GM18517 (cell line): Measurements from ENCODE around the gene FAM234A.
"Not testable (repeated sequence)": the region's sequence is repeated elsewhere in the genome, so short reads cannot be mapped to it uniquely, and the experiment has no call there.

Experiments
- ATAC-seq: cut with Tn5 transposase; IDR thresholded peaks from one replicate; pipeline ENCODE4 v1.9.1; 2021; ENCODE audit warnings: mild to moderate bottlenecking, moderate library complexity; ENCODE audit not compliant: unreplicated experiment

The FAM234A gene, protein sequence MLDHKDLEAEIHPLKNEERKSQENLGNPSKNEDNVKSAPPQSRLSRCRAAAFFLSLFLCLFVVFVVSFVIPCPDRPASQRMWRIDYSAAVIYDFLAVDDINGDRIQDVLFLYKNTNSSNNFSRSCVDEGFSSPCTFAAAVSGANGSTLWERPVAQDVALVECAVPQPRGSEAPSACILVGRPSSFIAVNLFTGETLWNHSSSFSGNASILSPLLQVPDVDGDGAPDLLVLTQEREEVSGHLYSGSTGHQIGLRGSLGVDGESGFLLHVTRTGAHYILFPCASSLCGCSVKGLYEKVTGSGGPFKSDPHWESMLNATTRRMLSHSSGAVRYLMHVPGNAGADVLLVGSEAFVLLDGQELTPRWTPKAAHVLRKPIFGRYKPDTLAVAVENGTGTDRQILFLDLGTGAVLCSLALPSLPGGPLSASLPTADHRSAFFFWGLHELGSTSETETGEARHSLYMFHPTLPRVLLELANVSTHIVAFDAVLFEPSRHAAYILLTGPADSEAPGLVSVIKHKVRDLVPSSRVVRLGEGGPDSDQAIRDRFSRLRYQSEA

DNA sequence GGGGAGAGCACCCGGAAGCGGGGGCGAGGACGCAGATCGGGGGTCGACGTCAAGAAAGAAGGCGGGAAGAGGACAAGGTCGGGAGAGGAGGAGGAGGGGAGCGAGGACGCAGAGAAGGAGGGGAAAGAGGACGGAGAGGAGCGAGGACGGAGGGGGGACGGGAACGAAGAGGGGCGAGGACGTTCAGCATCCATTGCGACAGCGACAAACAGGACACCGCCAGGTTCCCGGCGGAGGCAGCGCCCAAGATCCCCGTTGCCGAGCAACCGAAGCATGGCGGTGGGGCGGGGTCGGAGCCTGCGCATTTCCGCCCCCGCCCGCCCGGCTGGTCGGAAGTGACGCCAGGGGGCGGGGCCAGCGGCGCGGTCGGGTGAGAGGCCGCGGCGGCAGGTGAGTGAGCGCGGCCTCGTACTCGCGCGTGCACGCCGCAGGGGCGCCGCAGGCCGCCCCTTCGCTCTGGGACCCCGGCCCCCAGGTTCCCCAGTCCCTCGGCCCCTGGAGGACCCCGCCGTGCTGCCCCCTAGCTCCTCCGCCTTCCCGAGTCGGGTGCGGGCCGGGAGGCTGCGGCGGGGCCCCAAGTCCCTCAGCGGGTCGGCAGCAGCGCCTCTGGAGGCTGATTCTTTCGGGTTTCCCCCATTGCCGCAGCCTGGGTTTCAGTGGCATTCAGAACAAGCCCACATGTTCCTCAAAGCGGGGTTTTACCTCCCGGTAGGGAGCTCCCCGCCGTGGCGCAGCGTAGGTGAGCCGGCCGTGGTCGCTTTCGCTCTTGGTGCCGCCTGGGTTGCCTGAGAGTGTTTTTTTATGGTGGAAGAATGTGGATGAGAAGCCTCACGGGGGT, at the start of gene FAM234A:
FAM234A (plus strand) TSS at position 354 of the 838 bp plus-strand sequence. CDS start 19,593 bp downstream, outside the sequence.
- ATAC-seq = peak; percentile 85

DNA sequence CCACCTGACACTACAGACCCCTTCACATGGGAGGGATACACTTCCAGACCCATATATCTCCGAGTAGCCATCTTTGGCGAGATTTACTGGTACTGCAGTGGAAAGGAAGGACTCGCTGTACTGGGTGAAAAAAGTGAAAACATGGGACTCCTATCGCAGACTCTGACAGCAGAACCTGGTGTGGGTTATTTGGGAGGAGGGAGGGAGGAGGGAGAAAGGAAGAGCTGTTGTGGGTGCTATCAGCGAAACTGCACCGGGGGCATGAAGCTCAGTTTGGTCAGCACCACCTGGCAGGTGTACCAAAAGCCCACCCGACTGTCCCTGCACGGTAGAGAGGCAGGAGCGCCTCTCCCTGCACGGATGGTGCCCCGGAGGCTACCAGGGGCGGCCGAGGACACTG, 49.4 kb upstream of the FAM234A start:
- ATAC-seq = no peak

DNA sequence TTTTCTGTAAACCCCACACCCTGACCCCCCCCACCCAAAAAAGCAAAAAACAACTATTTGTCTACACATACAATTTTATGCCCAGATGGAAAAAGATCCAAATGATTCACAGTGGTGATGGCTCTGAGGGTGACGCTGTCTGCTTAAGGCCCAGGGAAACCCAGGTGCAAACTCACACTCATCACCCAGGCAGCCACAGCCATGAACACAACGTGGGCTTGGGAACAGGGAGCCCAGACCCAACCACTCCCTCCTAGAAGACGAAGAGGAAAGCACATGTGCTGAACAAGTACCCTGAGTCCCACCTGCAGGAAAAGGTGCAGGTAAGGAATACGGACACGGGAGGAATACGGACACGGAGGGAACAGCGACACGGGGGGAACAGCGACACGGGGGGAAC, 48.9 kb upstream of the FAM234A start:
- no peak for ATAC-seq

DNA sequence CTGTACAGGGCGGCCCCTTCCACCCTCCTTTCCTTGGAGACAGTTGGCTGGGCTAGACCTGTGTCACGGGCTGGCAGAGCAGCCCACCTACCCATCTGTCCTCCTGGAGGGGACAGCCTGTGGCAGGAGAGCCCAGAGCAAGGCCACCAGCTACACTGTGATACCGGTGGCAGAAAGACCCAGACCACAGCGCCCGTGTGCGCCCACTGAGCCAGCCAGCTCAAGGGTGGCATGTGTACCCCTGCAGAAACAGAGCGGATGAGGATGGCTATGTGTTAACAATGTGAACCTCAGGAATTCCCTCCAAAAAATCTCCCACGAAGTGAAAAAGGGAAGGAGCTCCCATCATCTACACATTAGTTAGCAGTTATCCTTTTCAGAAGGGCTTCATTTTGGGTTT, 47.3 kb upstream of the FAM234A start:
- no peak for ATAC-seq

DNA sequence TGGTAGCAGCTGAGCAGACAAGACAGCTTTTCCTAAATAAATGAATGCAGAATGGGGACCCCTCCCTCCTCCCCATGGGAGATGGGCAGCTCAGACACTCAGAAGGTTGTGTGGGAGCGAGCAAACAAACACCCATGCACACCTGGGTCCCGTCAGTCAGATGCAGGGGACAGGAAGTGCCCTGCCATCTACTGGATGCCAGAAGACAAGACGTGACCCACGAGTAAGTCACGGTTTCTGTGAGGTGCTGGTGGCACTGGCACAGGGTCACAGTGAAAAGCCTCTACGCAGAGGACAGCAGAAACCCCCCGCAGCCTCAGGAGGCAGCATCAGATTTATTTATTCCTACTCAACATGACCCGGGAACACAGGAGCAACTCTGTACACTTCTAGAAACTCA, 45.9 kb upstream of the FAM234A start:
- ATAC-seq = no peak

DNA sequence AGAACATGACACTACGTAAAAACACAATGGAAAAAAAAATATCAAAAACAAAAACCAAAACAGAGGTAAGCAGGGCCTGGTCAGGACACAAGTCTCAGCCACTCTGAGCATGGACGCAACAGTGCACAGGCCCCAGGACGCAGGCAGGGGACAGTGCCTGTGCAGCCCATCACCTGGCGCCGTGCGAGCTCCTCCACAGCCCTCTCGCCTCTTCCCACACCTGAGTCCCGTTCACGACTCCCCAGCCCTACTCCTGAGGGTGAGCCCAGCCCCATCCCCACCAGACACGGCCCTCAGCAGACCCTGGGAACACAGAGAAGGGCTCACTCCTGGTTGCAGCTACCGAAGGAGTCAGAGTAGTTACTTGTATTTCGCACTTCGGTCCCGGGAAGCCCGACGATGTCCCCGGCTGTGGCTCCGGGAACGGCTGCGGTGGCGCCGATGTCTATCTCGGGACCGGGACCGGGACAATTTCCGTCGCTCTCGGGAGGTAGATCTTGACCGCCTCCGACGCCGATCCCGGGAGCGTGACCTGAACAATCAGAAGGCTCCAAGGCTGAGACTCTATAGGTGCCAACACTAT, 44.9 kb upstream of the FAM234A start:
- ATAC-seq = no peak

DNA sequence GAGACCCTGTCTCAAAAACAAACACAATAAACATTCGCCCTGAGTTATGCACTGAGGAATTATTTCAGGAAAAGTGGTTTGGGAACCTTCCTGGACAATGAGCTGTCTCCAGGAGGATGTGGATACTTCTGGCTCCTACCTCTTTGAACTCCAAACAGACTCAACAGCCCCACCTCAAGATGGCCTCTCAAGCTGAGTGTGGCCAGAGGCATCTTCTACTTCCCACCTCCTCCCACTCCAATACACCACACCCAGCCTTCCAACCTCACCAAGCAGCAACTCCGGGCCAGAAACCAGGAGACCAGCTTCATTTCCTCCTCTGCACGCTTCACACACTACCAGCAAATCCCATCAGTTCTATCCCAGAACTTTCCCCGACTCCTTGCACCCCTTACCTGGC, 42.8 kb upstream of the FAM234A start:
- ATAC-seq = no peak

DNA sequence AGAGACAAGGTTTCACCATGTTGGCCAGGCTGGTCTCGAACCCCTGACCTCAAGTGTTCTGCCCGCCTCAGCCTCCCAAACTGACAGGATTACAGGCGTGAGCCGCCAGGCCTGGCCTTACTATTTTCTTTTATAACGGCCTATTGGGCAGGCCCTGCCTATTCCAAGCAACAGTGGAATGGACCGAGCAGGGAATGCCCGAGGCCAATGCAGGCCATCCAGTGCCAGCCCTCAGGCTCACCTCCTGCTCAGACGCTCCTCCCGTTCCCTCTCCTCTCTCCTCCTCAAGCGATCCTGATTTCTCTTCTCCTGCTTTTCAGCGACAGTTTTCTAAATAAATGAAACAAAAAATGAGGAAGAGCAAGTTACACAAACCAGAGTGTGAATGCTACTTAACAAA, 41.9 kb upstream of the FAM234A start:
- no peak for ATAC-seq

DNA sequence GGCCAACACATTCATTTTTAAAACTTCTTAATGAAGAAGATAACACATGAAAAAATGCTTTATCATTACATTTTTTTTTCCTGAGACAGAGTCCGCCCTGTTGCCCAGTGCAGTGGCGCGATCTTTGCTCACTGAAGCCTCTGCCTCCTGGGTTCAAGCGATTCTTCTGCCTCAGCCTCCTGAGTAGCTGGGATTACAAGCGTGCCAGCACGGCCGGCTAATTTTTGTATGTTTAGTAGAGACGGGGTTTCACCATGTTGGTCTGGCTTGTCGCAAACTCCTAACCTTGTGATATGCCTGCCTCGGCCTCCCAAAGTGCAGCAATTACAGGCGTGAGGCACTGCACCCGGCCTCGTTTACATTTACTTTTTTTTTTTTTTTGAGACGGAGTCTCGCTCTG, 41.2 kb upstream of the FAM234A start:
- ATAC-seq = no peak

DNA sequence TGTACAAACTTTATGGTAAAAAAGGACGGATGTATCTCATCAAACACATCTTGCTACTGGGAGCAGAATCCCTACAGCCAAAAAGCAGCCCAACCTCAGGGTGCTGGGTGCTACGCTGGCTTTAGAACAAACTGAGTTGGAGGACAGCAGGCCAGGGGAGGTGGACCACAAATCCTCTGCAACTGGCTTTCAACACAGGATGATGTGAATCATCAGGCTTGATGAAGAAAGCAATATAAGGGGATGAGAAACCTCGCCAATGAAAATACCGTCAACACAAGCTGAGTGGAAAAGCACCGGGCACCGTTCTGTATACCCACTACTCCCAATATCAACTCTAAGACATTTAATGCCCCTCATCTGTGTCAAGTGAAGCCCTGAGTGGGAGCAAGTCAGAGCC, 40.1 kb upstream of the FAM234A start:
- no peak for ATAC-seq

DNA sequence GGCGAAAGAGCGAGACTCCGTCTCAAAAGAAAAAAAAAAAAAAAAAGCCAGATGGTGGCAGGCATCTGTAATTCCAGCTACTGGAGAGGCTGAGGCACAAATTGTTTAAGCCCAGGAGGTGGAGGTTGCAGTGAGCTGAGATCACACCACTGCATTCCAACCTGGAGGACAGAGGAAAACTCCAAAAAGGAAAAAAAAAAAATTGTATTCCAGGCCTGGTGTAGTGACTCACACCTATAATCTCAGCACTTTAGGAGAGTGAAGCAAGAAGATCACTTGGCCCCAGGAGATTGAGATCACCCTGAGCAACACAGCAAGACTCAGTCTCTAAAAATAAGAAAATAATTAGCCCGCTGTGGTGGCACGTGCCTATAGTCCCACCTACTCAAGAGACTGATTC, 34.2 kb upstream of the FAM234A start:
- ATAC-seq = no peak

DNA sequence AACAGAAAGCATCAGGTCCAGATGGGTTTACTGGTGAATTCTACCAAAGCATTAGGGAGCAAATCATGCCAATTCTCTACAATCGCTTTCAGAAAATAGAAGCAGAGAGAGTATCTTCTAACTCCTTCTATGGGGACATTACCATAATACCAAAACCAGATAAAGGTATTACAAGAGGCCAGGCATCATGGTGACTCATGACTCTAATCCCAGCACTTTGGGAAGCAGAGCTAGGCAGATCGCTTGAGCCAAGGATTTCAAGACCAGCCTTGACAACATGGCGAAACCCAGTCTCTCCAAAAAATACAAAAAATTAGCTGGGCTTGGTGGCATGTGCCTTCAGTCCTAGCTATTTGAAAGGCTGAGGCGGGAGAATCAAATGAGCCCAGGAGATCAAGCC, 31.4 kb upstream of the FAM234A start:
- no peak for ATAC-seq

DNA sequence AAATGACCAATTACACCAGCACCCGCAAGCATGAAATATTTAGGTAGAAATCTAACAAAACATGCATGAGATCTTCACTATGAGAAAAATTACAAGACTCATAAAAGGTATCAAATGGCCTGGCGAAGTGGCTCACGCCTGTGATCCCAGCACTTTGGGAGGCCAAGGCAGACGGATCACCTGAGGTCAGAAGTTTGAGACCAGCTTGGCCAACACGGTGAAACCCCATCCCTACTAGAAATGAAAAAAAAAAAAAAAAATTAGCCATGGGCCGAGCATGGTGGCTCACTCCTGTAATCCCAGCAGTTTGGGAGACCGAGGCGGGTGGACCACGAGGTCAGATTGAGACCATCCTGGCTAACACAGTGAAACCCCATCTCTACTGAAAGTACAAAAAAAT, 30.6 kb upstream of the FAM234A start:
- ATAC-seq = not testable (repeated sequence)

DNA sequence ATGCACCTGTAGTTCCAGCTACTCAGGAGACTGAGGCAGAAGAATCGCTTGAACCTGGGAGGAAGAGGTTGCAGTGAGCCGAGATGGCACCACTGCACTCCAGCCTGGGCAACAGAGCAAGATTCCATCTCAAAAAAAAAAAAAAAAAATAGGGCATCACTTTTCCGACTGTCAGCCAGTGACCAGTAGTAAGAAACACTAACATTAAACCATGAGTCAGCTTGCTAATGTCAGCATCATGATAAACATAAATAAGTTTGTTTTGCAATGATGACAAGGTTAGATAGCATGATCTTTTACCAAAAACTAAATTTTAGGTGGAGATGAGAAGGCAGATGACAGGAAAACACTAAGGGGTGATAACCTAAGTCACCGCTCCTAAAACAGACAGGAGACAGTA, 25.3 kb upstream of the FAM234A start:
- not testable (repeated sequence) for ATAC-seq

DNA sequence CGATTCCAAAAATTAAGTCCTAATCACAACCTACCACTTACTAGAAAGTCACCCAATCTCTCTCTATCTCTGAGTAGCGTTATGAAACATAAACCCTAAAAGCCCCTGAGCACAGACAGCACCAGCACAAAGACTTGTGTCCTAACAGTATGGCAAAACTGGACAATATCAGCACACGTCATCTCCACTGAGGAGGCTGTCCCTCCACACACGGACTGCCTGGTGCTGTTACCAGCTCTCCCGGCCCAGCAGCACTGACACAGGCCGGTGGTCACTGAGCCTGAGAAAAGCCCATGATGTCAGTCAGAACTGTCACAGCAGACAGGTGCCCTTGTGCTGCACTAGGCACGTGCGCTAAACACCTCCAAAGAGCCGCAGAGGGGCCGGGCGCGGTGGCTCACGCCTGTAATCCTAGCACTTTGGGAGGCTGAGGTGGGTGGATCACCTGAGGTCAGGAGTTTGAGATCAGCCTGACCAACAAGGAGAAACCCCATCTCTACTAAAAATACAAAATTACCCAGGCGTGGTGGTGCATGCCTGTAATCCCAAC, 22.9 kb upstream of the FAM234A start:
- not testable (repeated sequence) for ATAC-seq

DNA sequence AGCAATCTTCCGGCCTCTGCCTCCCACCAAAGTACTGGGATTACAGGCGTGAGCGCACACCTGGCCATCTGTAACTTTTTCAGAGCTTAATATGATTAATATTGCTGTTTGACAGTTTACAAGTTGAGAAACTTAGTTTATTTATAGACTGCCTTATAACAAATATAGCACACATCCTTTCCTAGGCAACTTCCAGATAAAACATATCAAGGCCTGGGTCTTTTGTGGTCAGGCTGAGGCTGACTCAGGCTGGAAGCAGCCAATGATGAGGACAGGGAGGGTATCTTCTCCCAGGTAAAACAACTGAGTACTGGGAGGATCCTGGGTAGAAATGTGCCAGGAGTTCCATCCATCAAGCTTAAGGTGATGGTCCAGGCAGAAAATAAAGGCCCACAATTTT, 21.6 kb upstream of the FAM234A start:
- no peak for ATAC-seq

DNA sequence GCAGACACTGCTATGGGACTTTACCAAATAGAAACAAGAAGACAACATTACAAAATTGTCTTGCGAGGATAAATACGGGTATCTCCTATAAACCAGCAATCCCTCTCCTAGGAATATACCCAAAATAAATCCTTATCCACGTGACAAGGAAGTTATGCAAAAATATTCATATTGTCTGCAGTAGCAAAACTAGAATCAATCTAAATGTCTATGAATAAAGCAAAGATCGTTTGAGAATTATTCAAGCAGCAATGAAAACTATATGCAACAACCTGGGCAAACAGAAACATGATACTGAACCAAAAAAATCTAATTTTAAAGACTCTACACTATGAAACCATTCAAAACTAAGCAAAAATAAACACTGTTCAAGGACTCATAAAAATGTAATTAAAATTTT, 14.6 kb upstream of the FAM234A start:
- ATAC-seq = no peak

DNA sequence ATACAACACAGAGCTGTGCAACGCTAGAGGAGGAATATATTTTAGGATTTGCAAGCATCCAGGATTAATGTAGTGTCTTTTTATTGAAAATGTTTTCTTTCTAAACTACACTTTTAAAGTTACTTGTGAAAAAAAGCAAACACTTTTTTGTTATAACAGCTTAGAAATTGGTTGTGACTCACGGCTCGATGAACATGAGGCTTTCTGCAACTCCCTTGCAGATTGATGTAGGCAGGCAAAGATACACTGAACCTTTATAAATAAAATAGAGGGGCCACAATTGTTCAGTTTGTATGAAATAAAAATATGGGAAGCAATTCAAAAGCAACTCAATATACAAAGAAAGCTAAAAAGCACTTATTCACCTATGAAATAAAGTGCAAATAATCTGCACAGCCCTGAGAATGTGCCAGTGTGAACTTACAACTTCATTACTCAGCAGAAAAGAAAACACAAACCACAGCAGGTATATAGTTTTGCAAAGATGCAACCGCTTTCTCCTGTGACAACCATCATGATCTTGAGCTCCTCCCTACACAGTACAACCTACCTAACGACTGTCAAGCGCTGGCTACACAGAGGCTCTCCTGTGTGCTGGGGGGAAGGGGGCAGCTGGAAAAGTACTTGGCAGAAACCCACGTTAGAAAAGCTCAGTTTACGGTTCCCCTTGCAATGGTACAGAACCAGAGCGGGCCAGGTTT, 6.3 kb upstream of the FAM234A start:
- no peak for ATAC-seq

DNA sequence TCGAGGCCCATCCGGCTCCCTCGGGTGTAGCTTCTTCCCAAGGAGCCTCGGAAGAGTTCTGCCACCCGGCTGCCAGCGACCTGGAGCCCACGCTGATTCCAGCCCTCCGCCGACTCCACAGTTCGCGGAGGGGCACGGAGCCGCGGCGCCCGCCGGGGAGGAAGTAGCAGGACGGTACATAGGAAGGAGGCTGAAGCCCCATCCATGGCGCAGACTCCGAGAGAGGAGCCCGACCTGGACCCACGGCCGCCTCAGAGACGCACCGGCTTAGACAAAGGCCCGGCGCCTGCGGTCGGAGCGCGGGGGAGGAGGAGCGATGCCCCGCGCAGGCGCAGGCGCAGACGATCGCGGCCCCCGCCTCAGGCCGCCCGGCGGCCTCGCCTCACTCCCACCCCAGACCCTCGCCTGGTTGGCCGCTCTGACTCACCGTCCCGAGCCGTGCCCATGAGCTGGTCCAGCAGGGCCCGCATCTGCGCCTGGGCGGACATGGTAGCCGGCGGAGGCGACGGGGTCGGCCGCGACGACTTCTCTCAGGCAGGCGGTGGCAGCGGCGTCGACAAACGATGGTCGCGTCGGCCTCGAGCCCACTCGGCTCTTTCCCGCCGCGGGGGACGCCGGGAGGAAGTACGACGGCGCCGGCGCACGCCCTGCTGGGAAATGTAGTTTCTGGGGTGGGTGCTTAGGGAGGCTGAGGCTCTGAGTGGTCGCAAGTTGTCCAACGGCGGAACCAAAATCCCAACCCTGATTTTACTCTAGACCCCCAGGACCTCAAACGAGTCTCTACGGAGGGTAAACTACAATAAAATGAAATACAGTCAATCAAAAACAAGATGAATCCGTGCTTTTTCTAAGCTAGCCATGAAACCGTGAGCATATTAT, 5.5 kb upstream of the FAM234A start, which contains the start of gene LUC7L:
LUC7L (minus strand) TSS at position 598 of the 879 bp plus-strand sequence; CDS start at position 488, 110 bp downstream.
- peak; percentile 71 for ATAC-seq
